Measurements from ENCODE around the gene ATP2B3.

The ATP2B3 gene

GRCh38 chrX:153557618-153558355 is 40.3 kb downstream of the ATP2B3 start:
- FAIRE-seq = no peak
- peak; percentile 5 for TF ChIP-seq CTCF (IDR thresholded peaks at IDR 0.05; ENCODE audit: insufficient read depth, missing control alignments)
- no peak for DNase-seq (ENCODE audit: insufficient read length, low spot score)

DNA sequence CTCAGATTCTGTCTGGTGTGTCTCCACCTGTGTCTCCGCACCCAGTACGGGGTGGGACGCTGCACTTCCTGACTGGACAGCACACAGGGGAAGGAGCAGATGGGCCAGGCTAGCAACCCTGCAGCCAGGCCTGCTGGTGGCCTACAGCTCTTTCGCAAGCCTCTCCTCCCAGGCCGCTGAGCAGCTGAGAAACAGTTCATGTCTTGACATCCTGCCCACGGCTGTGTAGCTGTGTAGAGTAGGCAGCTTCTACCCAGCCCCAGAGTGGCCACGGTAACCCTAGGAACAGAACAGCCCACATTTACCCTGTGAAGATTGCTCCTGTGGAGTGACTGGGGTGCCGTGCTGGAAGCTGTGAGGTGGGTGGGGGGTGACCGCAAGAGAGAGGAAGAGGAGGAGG is 42.6 kb downstream of the ATP2B3 start:
- TF ChIP-seq CTCF (IDR thresholded peaks at IDR 0.05; ENCODE audit: insufficient read depth, missing control alignments) = no peak
- DNase-seq (ENCODE audit: insufficient read length, low spot score) (no peak), FAIRE-seq (no peak)

DNA sequence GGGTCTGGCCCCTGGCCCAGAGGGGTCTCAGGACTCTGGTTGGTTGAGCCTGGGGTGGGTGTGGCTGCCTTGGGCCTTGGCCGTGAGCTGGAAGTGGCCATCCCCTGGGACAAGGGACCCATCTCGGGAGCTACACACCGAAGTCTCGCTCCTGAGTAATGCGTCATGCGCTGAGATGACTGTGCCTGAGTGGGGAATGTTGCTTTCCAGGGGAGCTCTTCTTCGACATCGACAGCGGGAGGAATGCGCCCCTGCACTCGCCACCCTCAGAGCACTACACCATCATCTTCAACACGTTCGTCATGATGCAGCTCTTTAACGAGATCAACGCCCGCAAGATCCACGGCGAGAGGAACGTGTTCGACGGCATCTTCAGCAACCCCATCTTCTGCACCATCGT is 43.0 kb downstream of the ATP2B3 start:
- no peak for FAIRE-seq

GRCh38 chrX:153561337-153561736 is 43.9 kb downstream of the ATP2B3 start:
- FAIRE-seq (no peak), DNase-seq (ENCODE audit: insufficient read length, low spot score) (no peak)
- TF ChIP-seq CTCF (IDR thresholded peaks at IDR 0.05; ENCODE audit: insufficient read depth, missing control alignments) = no peak

More for the DNA sequence above, 43.0 kb downstream of the ATP2B3 start:
- DNase-seq (ENCODE audit: insufficient read length, low spot score) = no peak
- TF ChIP-seq CTCF (IDR thresholded peaks at IDR 0.05; ENCODE audit: insufficient read depth, missing control alignments) = no peak

DNA sequence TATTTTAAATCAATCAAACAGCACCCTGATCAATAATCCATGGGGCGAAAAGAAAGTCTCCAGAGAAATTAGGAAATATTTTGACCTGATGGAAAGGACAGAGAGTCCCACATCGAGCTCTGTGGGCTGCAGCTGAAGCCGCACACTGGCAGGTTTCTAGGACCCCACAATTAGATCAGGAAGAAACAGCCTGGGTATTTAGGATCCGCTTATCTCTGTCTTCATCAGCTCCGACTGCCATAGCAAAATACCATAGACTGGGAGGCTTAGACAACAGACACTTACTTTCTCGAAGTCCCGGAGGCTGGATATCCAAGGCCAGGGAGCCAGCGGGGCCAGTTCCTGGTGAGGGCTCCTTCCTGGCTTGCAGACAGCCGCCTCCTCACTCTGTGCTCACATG is 45.1 kb downstream of the ATP2B3 start:
- DNase-seq (ENCODE audit: insufficient read length, low spot score) (no peak), FAIRE-seq (no peak)
- no peak for TF ChIP-seq CTCF (IDR thresholded peaks at IDR 0.05; ENCODE audit: insufficient read depth, missing control alignments)

- DNase-seq (ENCODE audit: insufficient read length, low spot score) (no peak), FAIRE-seq (no peak)
- no peak for TF ChIP-seq CTCF (IDR thresholded peaks at IDR 0.05; ENCODE audit: insufficient read depth, missing control alignments)
Measured at GRCh38 chrX:153564047-153564606, 46.7 kb downstream of the ATP2B3 start.

GRCh38 chrX:153565996-153566580 is 48.6 kb downstream of the ATP2B3 start:
- no peak for DNase-seq (ENCODE audit: insufficient read length, low spot score)
- no peak for TF ChIP-seq CTCF (IDR thresholded peaks at IDR 0.05; ENCODE audit: insufficient read depth, missing control alignments)
- no peak for FAIRE-seq

Measured in D721Med (cell line).